Measurements from ENCODE around the gene NOC2L.
A peak's percentile ranks its signal among the peaks of the same experiment; 100 is the strongest.

The NOC2L gene

DNA sequence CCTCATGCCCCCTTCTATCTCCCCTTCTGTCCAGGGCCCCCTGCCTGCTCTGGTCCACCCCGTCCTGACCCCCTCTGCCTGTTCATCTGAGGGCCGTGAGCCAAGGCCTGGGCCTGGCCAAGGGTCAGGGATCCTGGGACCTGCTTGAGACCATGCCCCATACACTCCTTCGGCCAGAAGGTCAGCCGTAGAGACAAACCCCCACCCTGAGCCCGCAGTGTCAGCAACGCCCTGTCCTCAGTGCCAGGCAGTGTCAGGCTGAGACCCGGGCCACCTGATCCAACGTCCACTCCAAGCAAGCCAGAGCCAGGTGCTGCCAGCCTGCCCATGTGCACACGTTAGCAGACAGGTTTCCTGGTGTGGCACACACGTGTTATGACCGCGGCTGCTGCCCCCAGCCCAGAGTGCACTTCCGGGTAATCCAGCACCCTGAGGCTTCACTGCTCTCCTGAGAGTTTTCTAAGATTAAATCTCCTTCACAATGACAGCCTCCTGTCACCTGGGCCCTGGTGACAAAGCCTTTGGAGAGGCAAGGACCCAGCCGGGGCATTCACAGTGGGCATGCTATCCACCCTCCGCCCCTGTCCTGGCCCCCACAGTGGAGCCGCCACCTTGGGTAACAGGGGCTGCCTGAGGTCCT is 45.4 kb downstream of the NOC2L start:
- peak; percentile 59 for DNase-seq
- TF ChIP-seq, protein P1, sequence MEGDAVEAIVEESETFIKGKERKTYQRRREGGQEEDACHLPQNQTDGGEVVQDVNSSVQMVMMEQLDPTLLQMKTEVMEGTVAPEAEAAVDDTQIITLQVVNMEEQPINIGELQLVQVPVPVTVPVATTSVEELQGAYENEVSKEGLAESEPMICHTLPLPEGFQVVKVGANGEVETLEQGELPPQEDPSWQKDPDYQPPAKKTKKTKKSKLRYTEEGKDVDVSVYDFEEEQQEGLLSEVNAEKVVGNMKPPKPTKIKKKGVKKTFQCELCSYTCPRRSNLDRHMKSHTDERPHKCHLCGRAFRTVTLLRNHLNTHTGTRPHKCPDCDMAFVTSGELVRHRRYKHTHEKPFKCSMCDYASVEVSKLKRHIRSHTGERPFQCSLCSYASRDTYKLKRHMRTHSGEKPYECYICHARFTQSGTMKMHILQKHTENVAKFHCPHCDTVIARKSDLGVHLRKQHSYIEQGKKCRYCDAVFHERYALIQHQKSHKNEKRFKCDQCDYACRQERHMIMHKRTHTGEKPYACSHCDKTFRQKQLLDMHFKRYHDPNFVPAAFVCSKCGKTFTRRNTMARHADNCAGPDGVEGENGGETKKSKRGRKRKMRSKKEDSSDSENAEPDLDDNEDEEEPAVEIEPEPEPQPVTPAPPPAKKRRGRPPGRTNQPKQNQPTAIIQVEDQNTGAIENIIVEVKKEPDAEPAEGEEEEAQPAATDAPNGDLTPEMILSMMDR (IDR thresholded peaks at IDR 0.05; ENCODE audit: low read depth, low read length): no peak
- Histone ChIP-seq H3K4me3 (ENCODE audit: low read depth, low read length) (no peak overlapping the region), H3K9me3 (ENCODE audit: severe bottlenecking) (no peaks in the 10 kb centered on the region), H3K36me3 (no peaks in the 10 kb centered on the region; the same call in none of the 2 replicates), H3K27ac (peak overlapping the region; percentile 71), H3K27me3 (ENCODE audit: insufficient read depth, low read depth, severe bottlenecking) (no peaks in the 10 kb centered on the region)

DNA sequence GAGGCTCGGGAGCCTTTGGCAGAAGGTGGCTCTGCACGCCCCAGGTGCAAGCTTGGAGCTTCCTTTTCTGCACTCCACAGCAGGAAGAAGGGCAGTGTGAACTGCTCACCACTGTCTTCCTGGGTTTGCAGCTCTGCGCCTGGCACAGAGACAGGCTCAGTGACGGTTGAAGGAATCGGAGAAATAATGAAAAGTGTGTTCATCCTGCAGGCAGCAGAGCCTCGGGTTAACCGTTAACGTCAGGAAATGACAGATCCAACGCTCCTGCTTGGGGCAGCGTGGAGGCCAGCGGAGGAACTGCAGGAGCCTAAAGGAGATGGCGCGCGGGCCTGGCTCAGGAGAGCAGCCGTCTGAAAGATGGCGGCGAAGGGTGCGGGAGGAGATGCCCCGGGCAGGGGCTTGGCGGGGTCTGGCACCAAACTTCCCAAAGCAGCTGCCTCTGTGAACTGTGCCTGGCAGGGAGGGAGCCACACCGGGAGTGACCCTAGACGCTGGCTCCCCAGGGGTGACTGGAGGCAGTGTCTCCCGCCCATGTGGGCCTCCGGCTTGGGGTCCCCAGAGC is 46.2 kb downstream of the NOC2L start:
- Histone ChIP-seq H3K9me3 (ENCODE audit: severe bottlenecking) (no peaks in the 10 kb centered on the region), H3K4me3 (ENCODE audit: low read depth, low read length) (no peak overlapping the region), H3K27me3 (ENCODE audit: insufficient read depth, low read depth, severe bottlenecking) (no peaks in the 10 kb centered on the region), H3K36me3 (no peaks in the 10 kb centered on the region; the same call in none of the 2 replicates), H3K27ac (peak overlapping the region; percentile 71)
- TF ChIP-seq, protein P1 (IDR thresholded peaks at IDR 0.05; ENCODE audit: low read depth, low read length): peak; percentile 43
- peak; percentile 68 for DNase-seq

DNA sequence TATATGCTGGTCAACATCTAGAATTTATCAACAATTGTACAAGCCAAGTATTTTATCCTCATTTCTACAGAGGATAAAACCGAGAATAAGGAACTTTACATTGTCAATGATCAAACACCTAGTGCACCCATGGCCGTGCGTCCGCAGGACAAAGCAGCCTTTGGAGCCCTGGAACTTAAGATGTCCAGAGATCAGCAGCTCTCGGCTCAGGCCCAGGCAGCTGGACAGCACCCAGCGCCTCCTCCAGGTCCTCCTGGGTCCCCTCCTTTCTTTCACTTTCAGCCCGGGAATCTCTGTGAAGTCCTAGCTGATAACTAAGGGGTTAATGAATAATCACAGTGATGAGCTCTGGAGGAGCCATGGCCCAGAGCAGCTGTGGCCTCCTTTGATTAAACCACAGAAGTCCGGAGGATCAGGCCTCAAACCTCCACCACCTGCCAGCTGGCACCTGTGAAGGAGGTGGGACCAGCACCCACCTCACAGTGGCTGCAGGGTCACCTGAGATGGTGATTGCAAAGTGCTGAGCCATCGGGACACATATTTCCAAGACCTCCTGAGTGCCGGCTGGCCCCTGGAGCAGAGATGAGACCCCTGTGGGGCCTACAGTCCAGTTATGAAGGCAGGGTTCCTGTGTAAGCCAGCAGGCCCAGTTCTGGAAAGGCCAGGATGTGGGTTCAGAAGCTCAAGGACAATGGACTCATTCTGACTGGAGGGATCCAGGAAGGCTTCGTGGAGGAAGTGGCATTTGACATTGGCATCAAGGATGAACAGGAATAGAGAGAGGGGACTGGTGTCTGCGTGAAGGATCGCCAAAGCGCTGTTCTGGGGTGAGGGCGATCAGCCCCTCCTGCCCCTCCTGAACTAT is 46.9 kb downstream of the NOC2L start:
- TF ChIP-seq, protein P1 (IDR thresholded peaks at IDR 0.05; ENCODE audit: low read depth, low read length): 0 out of 2 replicates have a peak, but pooled peaks have one; percentile 15
- no peaks in the 10 kb centered on the region for H3K9me3 ChIP-seq (ENCODE audit: severe bottlenecking)

DNA sequence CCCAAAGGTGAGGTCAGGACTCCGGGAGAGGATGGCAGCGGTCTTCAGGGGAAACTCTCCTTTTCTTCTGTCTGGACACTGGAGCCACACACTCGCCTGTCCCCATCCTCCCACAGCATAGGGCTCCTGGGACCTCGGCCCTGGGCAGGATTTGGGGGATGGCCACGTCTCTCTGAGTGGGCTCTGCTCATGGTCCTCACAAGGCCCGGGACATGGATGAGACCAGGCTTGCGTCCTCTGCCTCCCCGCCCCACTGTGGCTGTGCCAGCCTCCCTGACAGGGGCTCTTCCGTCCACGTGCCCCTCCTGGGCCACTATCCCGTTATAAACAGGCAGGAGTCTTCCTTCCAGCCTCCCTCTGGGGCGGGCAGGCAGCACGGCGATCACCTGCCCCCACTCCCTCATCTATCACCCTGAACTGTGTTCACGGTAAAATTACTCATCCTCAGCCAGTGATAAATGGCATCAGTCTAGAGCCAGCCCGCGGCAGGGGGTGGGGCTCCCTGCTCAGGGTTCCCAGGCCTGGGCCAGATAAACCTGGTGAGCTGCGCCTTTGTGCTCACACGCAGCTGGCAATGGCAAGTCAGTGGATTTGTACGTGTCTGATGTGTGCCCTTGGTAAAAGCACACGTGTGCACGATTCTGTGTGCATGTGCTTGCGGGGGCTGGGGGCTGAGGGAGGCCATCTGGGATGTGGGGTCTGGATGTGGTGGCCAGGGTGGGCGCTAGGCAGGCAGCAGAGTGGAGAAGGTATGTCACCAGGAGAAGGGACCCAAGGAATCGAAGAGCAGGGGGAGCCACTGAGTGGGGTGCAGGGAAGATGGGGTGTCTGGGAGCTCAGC is 48.0 kb downstream of the NOC2L start:
- TF ChIP-seq, protein P1 (IDR thresholded peaks at IDR 0.05; ENCODE audit: low read depth, low read length): no peak
- H3K36me3 ChIP-seq: peaks cover 9% of the 10 kb centered on the region
- no peaks in the 10 kb centered on the region for H3K27me3 ChIP-seq (ENCODE audit: insufficient read depth, low read depth, severe bottlenecking)
- H3K9me3 ChIP-seq (ENCODE audit: severe bottlenecking): no peaks in the 10 kb centered on the region
- peak overlapping the region; percentile 71 for H3K27ac ChIP-seq
- peak; percentile 81 for DNase-seq
- H3K4me3 ChIP-seq (ENCODE audit: low read depth, low read length): no peak overlapping the region

More for the DNA sequence above, 46.9 kb downstream of the NOC2L start:
- peak overlapping the region; percentile 71 for H3K27ac ChIP-seq
- H3K36me3 ChIP-seq: no peaks in the 10 kb centered on the region; the same call in none of the 2 replicates
- peak; percentile 77 for DNase-seq
- no peak overlapping the region for H3K4me3 ChIP-seq (ENCODE audit: low read depth, low read length)
- H3K27me3 ChIP-seq (ENCODE audit: insufficient read depth, low read depth, severe bottlenecking): no peaks in the 10 kb centered on the region

DNA sequence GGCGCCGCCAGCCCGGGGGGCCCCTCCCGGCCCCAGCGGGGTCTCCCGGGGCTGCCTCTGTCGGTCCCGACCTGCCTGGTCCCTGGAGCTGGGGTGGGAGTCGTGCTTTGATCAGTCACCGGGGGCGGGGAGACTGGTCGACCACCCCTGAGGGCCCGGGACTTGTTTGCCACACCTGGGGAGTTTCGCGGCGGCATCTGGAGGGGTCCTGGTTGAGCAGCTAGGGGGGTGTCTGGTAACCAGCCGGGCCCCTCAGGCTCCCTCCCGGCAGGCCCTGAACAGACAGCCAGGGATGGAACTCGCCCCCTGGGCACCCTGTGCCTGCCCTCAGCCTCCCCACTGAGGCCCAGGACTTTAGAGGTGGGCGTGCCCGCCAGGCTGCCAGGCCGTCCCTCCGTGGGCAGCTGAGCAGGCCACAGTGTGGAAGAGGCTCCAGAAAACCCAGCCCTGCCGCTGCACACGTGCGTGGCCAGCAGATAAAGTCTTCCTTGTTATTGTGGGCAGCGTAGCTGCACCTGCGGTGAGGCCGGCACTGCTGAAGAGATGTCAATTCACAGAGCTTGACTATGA is 48.7 kb downstream of the NOC2L start:
- Histone ChIP-seq H3K4me3 (ENCODE audit: low read depth, low read length) (no peak overlapping the region), H3K9me3 (ENCODE audit: severe bottlenecking) (no peaks in the 10 kb centered on the region), H3K27me3 (ENCODE audit: insufficient read depth, low read depth, severe bottlenecking) (no peaks in the 10 kb centered on the region), H3K27ac (peak overlapping the region; percentile 71), H3K36me3 (peaks cover 14% of the 10 kb centered on the region)
- DNase-seq: no peak
- TF ChIP-seq, protein P1 (IDR thresholded peaks at IDR 0.05; ENCODE audit: low read depth, low read length): no peak

Data from WERI-Rb-1 (cell line).